K562 (cell line): ENCODE data around the gene LPGAT1. TPM values are rescaled to one million over a fixed set of nuclear protein-coding genes. Genes with fewer than 3 reads are reported as not detected.

ENCODE experiments used
- ATF4 ChIP-seq: fragments of 450-650 bp; formaldehyde crosslinking; IDR thresholded peaks from 2 replicates; pipeline ENCODE4 v1.4.0; 2022; ENCODE audit warnings: mild to moderate bottlenecking, moderate library complexity
- CBFA2T2 ChIP-seq: fragments of 450-650 bp; conservative IDR thresholded peaks from 2 replicates; pipeline ENCODE4 v1.6.1; 2017; ENCODE audit warnings: mild to moderate bottlenecking
- GTF2F1 ChIP-seq: IDR thresholded peaks from 2 replicates; pipeline ENCODE4 v1.6.1; 2011; ENCODE audit warnings: low read depth, low read length, improper control_type of control experiment
- KLF16 ChIP-seq: IDR thresholded peaks from 2 replicates; pipeline ENCODE4 v1.6.1; 2016; ENCODE audit warnings: antibody characterized with exemption
- NKRF ChIP-seq: fragments of 450-650 bp; IDR thresholded peaks from 2 replicates; pipeline ENCODE4 v1.6.1; 2016; ENCODE audit warnings: borderline replicate concordance
- NR2C1 ChIP-seq, 2 experiments: fragments of 450-650 bp; IDR thresholded peaks; 2 replicates each; pipeline ENCODE4 v1.6.1; 2017; ENCODE audit warnings: mild to moderate bottlenecking in 2 of 2, antibody characterized with exemption in 1 of 2, inconsistent platforms in 1 of 2, missing compliant biosample characterization in 1 of 2, missing genetic modification characterization in 1 of 2
- POLR2A ChIP-seq: fragments of 450-650 bp; conservative IDR thresholded peaks from 2 replicates; pipeline ENCODE4 v1.6.1; 2016
- PRMT5 ChIP-seq: sonication (generic); formaldehyde crosslinking; IDR thresholded peaks from 2 replicates; pipeline ENCODE4 v1.5.0; 2020; ENCODE audit warnings: missing genetic modification reagents
- RUNX1 ChIP-seq: sonication (generic); IDR thresholded peaks from 2 replicates; pipeline ENCODE4 v1.6.1; 2016; ENCODE audit warnings: antibody characterized with exemption, low read depth
- SMAD3 ChIP-seq: fragments of 450-650 bp; formaldehyde crosslinking; conservative IDR thresholded peaks from 2 replicates; pipeline ENCODE4 v1.4.0; 2020; ENCODE audit warnings: mild to moderate bottlenecking
- SMARCE1 ChIP-seq: fragments of 450-650 bp; IDR thresholded peaks from 2 replicates; pipeline ENCODE4 v1.7.1; 2016; ENCODE audit warnings: mild to moderate bottlenecking
- SP1 ChIP-seq: sonication (generic); formaldehyde crosslinking; IDR thresholded peaks from 2 replicates; pipeline ENCODE4 v1.8.1; 2022; ENCODE audit warnings: mild to moderate bottlenecking, missing genetic modification reagents
- TARDBP ChIP-seq: fragments of 450-650 bp; IDR thresholded peaks from 2 replicates; pipeline ENCODE4 v1.6.1; 2016
- TBL1XR1 ChIP-seq, 2 experiments: IDR thresholded peaks; 2 replicates each; pipeline ENCODE4 v1.6.1; 2012; ENCODE audit warnings: improper control_type of control experiment in 2 of 2, low read length in 2 of 2, mild to moderate bottlenecking in 1 of 2
- TEAD1 ChIP-seq, 2 experiments: fragments of 450-650 bp in 1 of 2; sonication (generic) in 1 of 2; formaldehyde crosslinking; IDR thresholded peaks; 2 replicates each; pipeline versions ENCODE4 v1.4.0 to v1.8.0; 2020 to 2022; ENCODE audit warnings: mild to moderate bottlenecking in 2 of 2, missing genetic modification reagents in 1 of 2
- TFAM ChIP-seq: fragments of 250-450 bp; sonication (Bioruptor Pico); conservative IDR thresholded peaks from 2 replicates; pipeline ENCODE4 v1.5.0; 2021; ENCODE audit warnings: mild to moderate bottlenecking, moderate library complexity
- ZBTB8A ChIP-seq: fragments of 450-650 bp; IDR thresholded peaks from 2 replicates; pipeline ENCODE4 v1.6.1; 2018; ENCODE audit warnings: mild to moderate bottlenecking, moderate library complexity; ENCODE audit not compliant: partially characterized antibody
- ZNF121 ChIP-seq: sonication (generic); formaldehyde crosslinking; conservative IDR thresholded peaks from 2 replicates; pipeline ENCODE4 v1.8.0; 2022; ENCODE audit warnings: missing genetic modification reagents
- ZNF197 ChIP-seq: fragments of 200-800 bp; sonication (Bioruptor generic); IDR thresholded peaks from 2 replicates; pipeline ENCODE4 v1.6.1; 2016; ENCODE audit warnings: low read depth, missing genetic modification characterization, missing compliant biosample characterization
- ZNF274 ChIP-seq: IDR thresholded peaks from 2 replicates; pipeline ENCODE4 v1.6.1; 2011; ENCODE audit warnings: low read depth, mild to moderate bottlenecking, low read length, moderate library complexity, borderline replicate concordance
- ZNF586 ChIP-seq: fragments of 450-650 bp; formaldehyde crosslinking; conservative IDR thresholded peaks from 2 replicates; pipeline ENCODE4 v1.4.0; 2020; ENCODE audit warnings: mild to moderate bottlenecking, moderate library complexity
- ZNF644 ChIP-seq: fragments of 200-800 bp; sonication (Bioruptor generic); IDR thresholded peaks from 2 replicates; pipeline ENCODE4 v1.6.1; 2016; ENCODE audit warnings: low read depth, missing genetic modification characterization, missing compliant biosample characterization
- ZNF79 ChIP-seq: fragments of 250-450 bp; sonication (Bioruptor Pico); IDR thresholded peaks from 2 replicates; pipeline ENCODE4 v1.4.0; 2020; ENCODE audit warnings: low read depth, mild to moderate bottlenecking, moderate library complexity
- polyA plus RNA-seq, 8 experiments: library from polyadenylated mRNA; depleted of rRNA in 4 of 8; stranded (reverse) in 5 of 8; unstranded in 3 of 8; fragments of >200 nt; fragmentation: Nextera tagmentation in 2 of 8; fragmentation: Illumina TruSeq in 1 of 8; extraction: Ambion mirVana in 2 of 8; extraction: Trizol in 1 of 8; gene quantifications; 2 replicates each; pipeline versions ENCODE4 v1.2.1 to v1.2.3, GENCODE V29; 2011 to 2014; ENCODE audit warnings: inconsistent platforms in 1 of 8, missing spikeins in 1 of 8
- total RNA-seq, 7 experiments: library from RNA; depleted of rRNA in 6 of 7; stranded (reverse); fragments of >200 nt in 6 of 7; fragmentation: Illumina TruSeq in 2 of 7; extraction: Trizol in 2 of 7; gene quantifications; 2 replicates each; pipeline versions ENCODE4 v1.2.1 to v1.2.3, GENCODE V29; 2011 to 2021; ENCODE audit warnings: low replicate concordance in 1 of 7
- TF ChIP-seq, protein P1 (sequence below): sonication (generic); formaldehyde crosslinking; IDR thresholded peaks from 2 replicates; pipeline ENCODE4 v1.8.0; 2022; ENCODE audit warnings: missing genetic modification reagents, mild to moderate bottlenecking, moderate library complexity, borderline replicate concordance
- TF ChIP-seq, protein P2 (sequence below): fragments of 450-650 bp; formaldehyde crosslinking; conservative IDR thresholded peaks from 2 replicates; pipeline ENCODE4 v1.4.0; 2022; ENCODE audit warnings: mild to moderate bottlenecking, missing genetic modification characterization

The LPGAT1 gene
- total and polyA plus RNA-seq, 9 of the 15 experiments (the other 6 are each of a cell fraction or from before 2014, with no cell fraction given) = 5.7 to 31.4 (median 16.3) TPM

DNA sequence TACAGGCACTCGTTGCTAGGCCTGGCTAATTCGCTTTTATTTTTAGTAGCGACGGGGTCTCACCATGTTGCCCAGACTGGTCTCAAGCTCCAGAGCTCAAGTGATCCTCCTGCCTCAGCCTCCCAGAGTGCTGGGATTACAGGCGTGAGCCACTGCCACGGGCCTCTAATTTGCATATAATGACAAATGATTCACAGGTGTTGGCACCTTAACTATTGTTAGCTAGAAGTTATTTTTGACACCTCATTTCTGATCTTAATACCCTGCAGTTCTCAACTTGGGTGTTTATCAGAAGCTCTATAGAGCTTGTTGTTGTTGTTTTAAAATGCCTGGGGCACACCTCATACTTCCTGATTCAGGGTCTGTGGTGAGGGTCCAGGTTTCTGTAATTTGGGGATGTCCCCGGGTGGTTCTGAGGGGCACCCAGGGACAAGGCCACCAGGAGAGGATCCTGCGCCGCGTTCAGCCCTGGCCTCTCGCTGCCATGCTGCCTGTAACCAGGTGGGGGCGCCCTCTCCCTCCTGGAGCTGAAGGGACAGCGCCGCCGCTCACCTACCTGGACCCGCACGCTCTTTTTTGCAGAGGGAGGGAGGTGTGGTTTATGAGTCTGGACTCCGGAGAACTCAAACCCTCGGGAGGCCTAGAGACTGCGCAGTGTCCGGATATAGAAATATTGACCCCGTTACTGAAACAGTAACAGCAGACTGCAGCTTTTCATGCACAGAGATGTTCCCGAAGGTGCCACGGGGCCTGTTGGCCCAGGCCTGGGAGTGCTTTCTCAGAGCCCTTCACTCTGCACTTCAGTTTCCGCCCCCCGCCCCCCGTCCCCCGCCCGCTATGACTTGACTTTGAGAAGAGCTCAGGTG lies 132.2 kb downstream of the LPGAT1 start (continued):
- TF ChIP-seq PRMT5 (CRISPR knock-in tag) (no peak), CBFA2T2 (no peak), ATF4 (0 out of 2 replicates have a peak, but pooled peaks have one; percentile 33), ZNF644 (tag) (no peak), NKRF (no peak), ZNF79 (CRISPR knock-in tag) (no peak), ZNF197 (CRISPR knock-in tag) (no peak), POLR2A (no peak), ZNF274 (no peak), SP1 (peak; percentile 68; the same call in 1 of the 2 replicates), KLF16 (peak; percentile 73), RUNX1 (no peak), ZBTB8A (no peak), ZNF586 (CRISPR knock-in tag) (no peak), TBL1XR1 (IDR thresholded peaks at IDR 0.05; ENCODE audit: low read length in 2 of 2) (peak in 1 of 2 experiments; percentile 21; a peak in 1 of 4 replicates), TFAM (no peak), ZNF121 (CRISPR knock-in tag) (no peak), GTF2F1 (no peak), SMAD3 (no peak), SMARCE1 (no peak), NR2C1 (IDR thresholded peaks at IDR 0.05) (no peak), NR2C1 (tag; IDR thresholded peaks at IDR 0.05) (no peak), TEAD1 (CRISPR knock-in tag; IDR thresholded peaks at IDR 0.05) (peak in 1 of 2 experiments; percentile 56; a peak in 1 of 4 replicates), TARDBP (no peak; the same call in 1 of the 2 replicates)
- TF ChIP-seq, protein P1, sequence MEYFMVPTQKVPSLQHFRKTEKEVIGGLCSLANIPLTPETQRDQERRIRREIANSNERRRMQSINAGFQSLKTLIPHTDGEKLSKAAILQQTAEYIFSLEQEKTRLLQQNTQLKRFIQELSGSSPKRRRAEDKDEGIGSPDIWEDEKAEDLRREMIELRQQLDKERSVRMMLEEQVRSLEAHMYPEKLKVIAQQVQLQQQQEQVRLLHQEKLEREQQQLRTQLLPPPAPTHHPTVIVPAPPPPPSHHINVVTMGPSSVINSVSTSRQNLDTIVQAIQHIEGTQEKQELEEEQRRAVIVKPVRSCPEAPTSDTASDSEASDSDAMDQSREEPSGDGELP (CRISPR knock-in tag) = peak; percentile 84
- TF ChIP-seq, protein P2, sequence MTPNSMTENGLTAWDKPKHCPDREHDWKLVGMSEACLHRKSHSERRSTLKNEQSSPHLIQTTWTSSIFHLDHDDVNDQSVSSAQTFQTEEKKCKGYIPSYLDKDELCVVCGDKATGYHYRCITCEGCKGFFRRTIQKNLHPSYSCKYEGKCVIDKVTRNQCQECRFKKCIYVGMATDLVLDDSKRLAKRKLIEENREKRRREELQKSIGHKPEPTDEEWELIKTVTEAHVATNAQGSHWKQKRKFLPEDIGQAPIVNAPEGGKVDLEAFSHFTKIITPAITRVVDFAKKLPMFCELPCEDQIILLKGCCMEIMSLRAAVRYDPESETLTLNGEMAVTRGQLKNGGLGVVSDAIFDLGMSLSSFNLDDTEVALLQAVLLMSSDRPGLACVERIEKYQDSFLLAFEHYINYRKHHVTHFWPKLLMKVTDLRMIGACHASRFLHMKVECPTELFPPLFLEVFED (CRISPR knock-in tag) = 0 out of 2 replicates have a peak, but pooled peaks have one; percentile 45
